H1 (cell line): ENCODE measurements around the gene CEP76. TPM values are rescaled to one million over a fixed set of nuclear protein-coding genes. Genes with fewer than 3 reads are reported as not detected.
"Not testable (repeated sequence)": the region's sequence is repeated elsewhere in the genome, so short reads cannot be mapped to it uniquely, and the experiment has no call there.

Source experiments
- CTCF ChIA-PET: fragments of 300-600 bp; sonication (Branson Sonifier 250); formaldehyde crosslinking; loops from one replicate; lab custom pipeline; 2021; ENCODE audit not compliant: partially characterized antibody; lab: Charles Lee
- POLR2A ChIA-PET: fragments of 300-600 bp; sonication (Branson Sonifier 250); formaldehyde crosslinking; loops from one replicate; lab custom pipeline; 2021; ENCODE audit warnings: inconsistent platforms; ENCODE audit not compliant: partially characterized antibody; lab: Charles Lee
- DNase-seq, 2 experiments: peaks; one replicate each; pipeline versions ENCODE4 v3.0.0 to v3.0.0-alpha.2; 2010 to 2022; ENCODE audit warnings: low spot score in 2 of 2, low read depth in 1 of 2, mixed read lengths in 1 of 2
- FAIRE-seq: peaks from 2 replicates; lab custom pipeline; 2011; peaks lifted over from hg19 to GRCh38; lab: Jason Lieb, UNC
- H2AFZ ChIP-seq: 2 replicates; pipeline ENCODE4 v1.8.1; 2012; ENCODE audit warnings: low read length, inconsistent platforms
- H2AK5ac ChIP-seq: 2 replicates; pipeline ENCODE4 v1.6.1; 2013; ENCODE audit warnings: low read depth, low read length
- H2BK120ac ChIP-seq: replicated peaks from 2 replicates; pipeline ENCODE3; 2013; ENCODE audit warnings: low read depth, low read length, inconsistent platforms
- H2BK12ac ChIP-seq: 2 replicates; pipeline ENCODE4 v1.6.1; 2013; ENCODE audit warnings: low read depth, low read length
- H2BK15ac ChIP-seq: 2 replicates; pipeline ENCODE4 v1.6.1; 2013; ENCODE audit warnings: low read length
- H2BK20ac ChIP-seq: 2 replicates; pipeline ENCODE4 v1.6.1; 2013; ENCODE audit warnings: low read length
- H2BK5ac ChIP-seq: 2 replicates; pipeline ENCODE4 v1.6.1; 2013; ENCODE audit warnings: low read depth, low read length
- H3K14ac ChIP-seq: 2 replicates; pipeline ENCODE4 v1.6.1; 2013; ENCODE audit warnings: inconsistent platforms; ENCODE audit not compliant: insufficient read length
- H3K18ac ChIP-seq: 2 replicates; pipeline ENCODE4 v1.6.1; 2013; ENCODE audit warnings: low read length; ENCODE audit errors: extremely low read depth
- H3K23ac ChIP-seq: 2 replicates; pipeline ENCODE4 v1.6.1; 2013; ENCODE audit warnings: inconsistent platforms; ENCODE audit not compliant: insufficient read length
- H3K23me2 ChIP-seq: 2 replicates; pipeline ENCODE4 v1.6.1; 2013; ENCODE audit warnings: low read depth, low read length
- H3K27ac ChIP-seq: 2 replicates; pipeline ENCODE4 v1.6.1; 2011; ENCODE audit warnings: low read depth, low read length, inconsistent platforms
- H3K27me3 ChIP-seq, 4 experiments: replicated peaks in 1 of 4; 1 replicate in 1 of 4; 2 replicates in 3 of 4; pipeline versions ENCODE4 v1.6.1 to v1.8.1; 2011 to 2013; ENCODE audit warnings: low read length in 3 of 4, mild to moderate bottlenecking in 3 of 4, inconsistent platforms in 2 of 4, mixed read lengths in 2 of 4, moderate library complexity in 1 of 4; ENCODE audit not compliant: control insufficient read depth in 3 of 4, insufficient read depth in 3 of 4; ENCODE audit errors: extremely low read depth in 1 of 4
- H3K36me3 ChIP-seq, 4 experiments: 2 replicates each; pipeline versions ENCODE4 v1.6.1 to v1.8.1; 2011 to 2013; ENCODE audit warnings: mild to moderate bottlenecking in 4 of 4, low read length in 3 of 4, moderate library complexity in 2 of 4, control low read depth in 1 of 4, inconsistent platforms in 1 of 4; ENCODE audit not compliant: insufficient read depth in 4 of 4, control insufficient read depth in 2 of 4
- H3K4ac ChIP-seq: replicated peaks from 2 replicates; pipeline ENCODE3; 2013; ENCODE audit warnings: low read length, low read depth, mixed read lengths, inconsistent platforms; ENCODE audit not compliant: insufficient read length
- H3K4me1 ChIP-seq, 4 experiments: replicated peaks in 1 of 4; 1 replicate in 1 of 4; 2 replicates in 3 of 4; pipeline versions ENCODE4 v1.6.1 to v1.8.1; 2011 to 2013; ENCODE audit warnings: low read length in 3 of 4, inconsistent platforms in 2 of 4, mixed read lengths in 1 of 4; ENCODE audit not compliant: insufficient read depth in 4 of 4, control insufficient read depth in 3 of 4
- H3K4me2 ChIP-seq, 2 experiments: 2 replicates each; pipeline versions ENCODE4 v1.6.1 to v1.8.1; 2011 to 2013; ENCODE audit warnings: low read depth in 2 of 2, low read length in 2 of 2, control low read depth in 1 of 2, inconsistent platforms in 1 of 2, mild to moderate bottlenecking in 1 of 2; ENCODE audit not compliant: insufficient read depth in 1 of 2
- H3K4me3 ChIP-seq, 4 experiments: fragments of 200-600, 300-600 bp in 1 of 4; sonication (generic), shearing (Covaris generic), sonication (Bioruptor Twin) in 1 of 4; 2 replicates each; pipeline versions ENCODE4 v1.5.1 to v1.8.1; 2011 to 2016; ENCODE audit warnings: low read length in 4 of 4, low read depth in 3 of 4, control low read depth in 2 of 4, inconsistent platforms in 2 of 4, mild to moderate bottlenecking in 2 of 4, mixed read lengths in 1 of 4, moderate library complexity in 1 of 4; ENCODE audit not compliant: insufficient read depth in 2 of 4; ENCODE audit errors: extremely low read depth in 1 of 4
- H3K56ac ChIP-seq: replicated peaks from 2 replicates; pipeline ENCODE3; 2013; ENCODE audit warnings: low read depth, mild to moderate bottlenecking, mixed read lengths, low read length, inconsistent platforms; ENCODE audit not compliant: insufficient read length
- H3K79me1 ChIP-seq: 2 replicates; pipeline ENCODE4 v1.6.1; 2013; ENCODE audit warnings: low read depth, low read length, control low read depth
- H3K79me2 ChIP-seq, 2 experiments: 2 replicates each; pipeline versions ENCODE4 v1.6.1 to v1.8.1; 2012 to 2013; ENCODE audit warnings: low read length in 2 of 2, mild to moderate bottlenecking in 2 of 2, inconsistent platforms in 1 of 2; ENCODE audit not compliant: insufficient read depth in 2 of 2, control insufficient read depth in 1 of 2
- H3K9ac ChIP-seq, 4 experiments: replicated peaks in 1 of 4; 1 replicate in 1 of 4; 2 replicates in 3 of 4; pipeline versions ENCODE4 v1.6.1 to v1.8.1; 2011 to 2013; ENCODE audit warnings: low read depth in 3 of 4, low read length in 3 of 4, control low read depth in 2 of 4, mild to moderate bottlenecking in 2 of 4, moderate library complexity in 2 of 4, inconsistent platforms in 1 of 4; ENCODE audit errors: extremely low read depth in 1 of 4
- H3K9me3 ChIP-seq, 2 experiments: 2 replicates each; pipeline versions ENCODE4 v1.6.1 to v1.8.1; 2012 to 2013; ENCODE audit warnings: mild to moderate bottlenecking in 2 of 2, moderate library complexity in 2 of 2, control low read depth in 1 of 2, inconsistent platforms in 1 of 2, low read depth in 1 of 2, low read length in 1 of 2, mixed read lengths in 1 of 2; ENCODE audit not compliant: insufficient read depth in 2 of 2
- H4K20me1 ChIP-seq, 2 experiments: replicated peaks in 1 of 2; 2 replicates each; pipeline versions ENCODE3 to v1.8.1; 2011 to 2013; ENCODE audit warnings: inconsistent platforms in 2 of 2, low read length in 2 of 2, mild to moderate bottlenecking in 1 of 2; ENCODE audit not compliant: insufficient read depth in 2 of 2, control insufficient read depth in 1 of 2
- H4K5ac ChIP-seq: 2 replicates; pipeline ENCODE4 v1.6.1; 2013; ENCODE audit warnings: low read length, low read depth, mixed read lengths, inconsistent platforms; ENCODE audit not compliant: insufficient read length
- H4K8ac ChIP-seq: 2 replicates; pipeline ENCODE4 v1.8.0; 2013; ENCODE audit warnings: mild to moderate bottlenecking, moderate library complexity, low read length, inconsistent platforms; ENCODE audit not compliant: insufficient read depth; ENCODE audit errors: extremely low read depth
- H4K91ac ChIP-seq: replicated peaks from 2 replicates; pipeline ENCODE3; 2013; ENCODE audit warnings: low read length, mixed read lengths, inconsistent platforms; ENCODE audit not compliant: insufficient read length
- WGBS, 2 experiments: shearing (Covaris generic) in 1 of 2; methylation state at CpG; one replicate each; pipeline versions ENCODE4 v1.1.6 to v1.1.7; 2013 to 2015; ENCODE audit warnings: low lambda C conversion rate in 2 of 2, mixed read lengths in 2 of 2, inconsistent platforms in 1 of 2, low coverage in 1 of 2, missing lambda C conversion rate in 1 of 2; ENCODE audit not compliant: insufficient replicate concordance in 2 of 2, insufficient coverage in 1 of 2, insufficient read length in 1 of 2; ENCODE audit errors: extremely low coverage in 1 of 2, missing lambda C conversion rate in 1 of 2; 5-methylcytosine and 5-hydroxymethylcytosine counted together
- polyA plus RNA-seq, 7 experiments: library from polyadenylated mRNA; depleted of rRNA in 3 of 7; stranded (reverse) in 5 of 7; unstranded in 2 of 7; fragments of >200 nt in 5 of 7; fragments of 200-250 nt in 2 of 7; gene quantifications; 1 replicate in 5 of 7; 2 replicates in 1 of 7; 4 replicates in 1 of 7; pipeline versions ENCODE4 v1.2.1 to v1.2.3, GENCODE V29; 2011 to 2013; ENCODE audit warnings: missing spikeins in 2 of 7, mixed read lengths in 2 of 7
- total RNA-seq: library from RNA; stranded (reverse); fragmentation: NEBNext Ultra II Directional; extraction: Animal tissue kit (Norgen Biotek cat#: 25700); gene quantifications from 2 replicates; pipeline ENCODE4 v1.2.1, GENCODE V29; 2021

CEP76 gene
- total and polyA plus RNA-seq, 2 of the 8 experiments (the other 6 are each of a cell fraction or from before 2014, with no cell fraction given) = 9.0 to 18.1 TPM

DNA sequence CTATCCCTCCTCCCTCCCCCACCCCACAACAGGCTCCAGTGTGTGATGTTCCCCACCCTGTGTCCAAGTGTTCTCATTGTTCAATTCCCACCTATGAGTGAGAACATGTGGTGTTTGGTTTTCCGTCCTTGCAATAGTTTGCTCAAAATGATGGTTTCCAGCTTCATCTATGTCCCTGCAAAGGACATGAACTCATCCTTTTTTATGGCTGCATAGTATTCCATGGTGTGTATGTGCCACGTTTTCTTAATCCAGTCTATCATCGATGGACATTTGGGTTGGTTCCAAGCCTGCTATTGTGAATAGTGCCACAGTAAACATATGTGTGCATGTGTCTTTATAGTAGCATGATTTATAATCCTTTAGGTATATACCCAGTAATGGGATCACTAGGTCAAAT lies 75.3 kb downstream of the CEP76 start:
- H3K56ac ChIP-seq, H3K27ac ChIP-seq, H3K23me2 ChIP-seq, H2AFZ ChIP-seq, H2BK20ac ChIP-seq, H3K4me3 ChIP-seq, H3K4ac ChIP-seq, H3K4me1 ChIP-seq, H4K91ac ChIP-seq, H4K5ac ChIP-seq, POLR2A ChIA-PET, H3K4me2 ChIP-seq, DNase-seq, H3K9ac ChIP-seq, H2BK15ac ChIP-seq, H3K79me1 ChIP-seq, H3K23ac ChIP-seq, H4K20me1 ChIP-seq, H2BK12ac ChIP-seq, H2BK120ac ChIP-seq, CTCF ChIA-PET, H2AK5ac ChIP-seq, H3K14ac ChIP-seq, H3K18ac ChIP-seq, FAIRE-seq, H3K79me2 ChIP-seq, H2BK5ac ChIP-seq, H3K27me3 ChIP-seq, H3K36me3 ChIP-seq, H3K9me3 ChIP-seq, H4K8ac ChIP-seq: not testable (repeated sequence)
- WGBS, 2 experiments = 86% methylated on average over 3 of the region's 3 CpGs; no CpG with 5 or more reads in 1 of the 2 experiments
